Esophagus muscularis mucosa (tissue), 3 donors: Measurements from ENCODE around the gene TRPC4AP.

Source experiments
- POLR2A ChIP-seq: fragments of 450-650 bp; IDR thresholded peaks from one replicate; pipeline ENCODE4 v1.6.1; 2017; ENCODE audit warnings: antibody characterized with exemption, moderate library complexity, mild to moderate bottlenecking, low read depth
- POLR2AphosphoS5 ChIP-seq, 2 donors: sonication (generic); formaldehyde crosslinking; IDR thresholded peaks; one replicate each; pipeline ENCODE4 v1.6.1; 2017; ENCODE audit warnings: antibody characterized with exemption in 2 of 2
- TF ChIP-seq, protein P1 (sequence below), 3 experiments: fragments of 200-600 bp in 2 of 3; fragments of 450-650 bp in 1 of 3; sonication (generic) in 2 of 3; IDR thresholded peaks; one replicate each; pipeline ENCODE4 v1.5.1; 2017 to 2019; ENCODE audit warnings: antibody characterized with exemption in 3 of 3, mild to moderate bottlenecking in 2 of 3, moderate library complexity in 1 of 3

GRCh38 chr20:34995696-34996095, 96.9 kb downstream of the TRPC4AP start:
- TF ChIP-seq, protein P1, sequence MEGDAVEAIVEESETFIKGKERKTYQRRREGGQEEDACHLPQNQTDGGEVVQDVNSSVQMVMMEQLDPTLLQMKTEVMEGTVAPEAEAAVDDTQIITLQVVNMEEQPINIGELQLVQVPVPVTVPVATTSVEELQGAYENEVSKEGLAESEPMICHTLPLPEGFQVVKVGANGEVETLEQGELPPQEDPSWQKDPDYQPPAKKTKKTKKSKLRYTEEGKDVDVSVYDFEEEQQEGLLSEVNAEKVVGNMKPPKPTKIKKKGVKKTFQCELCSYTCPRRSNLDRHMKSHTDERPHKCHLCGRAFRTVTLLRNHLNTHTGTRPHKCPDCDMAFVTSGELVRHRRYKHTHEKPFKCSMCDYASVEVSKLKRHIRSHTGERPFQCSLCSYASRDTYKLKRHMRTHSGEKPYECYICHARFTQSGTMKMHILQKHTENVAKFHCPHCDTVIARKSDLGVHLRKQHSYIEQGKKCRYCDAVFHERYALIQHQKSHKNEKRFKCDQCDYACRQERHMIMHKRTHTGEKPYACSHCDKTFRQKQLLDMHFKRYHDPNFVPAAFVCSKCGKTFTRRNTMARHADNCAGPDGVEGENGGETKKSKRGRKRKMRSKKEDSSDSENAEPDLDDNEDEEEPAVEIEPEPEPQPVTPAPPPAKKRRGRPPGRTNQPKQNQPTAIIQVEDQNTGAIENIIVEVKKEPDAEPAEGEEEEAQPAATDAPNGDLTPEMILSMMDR (IDR thresholded peaks at IDR 0.05), result no peak
- TF ChIP-seq POLR2AphosphoS5 (IDR thresholded peaks at IDR 0.05) (no peak), POLR2A (no peak)
